SK-N-DZ (cell line): Measurements from ENCODE around the gene ZDHHC6. TPM values are rescaled to one million over a fixed set of nuclear protein-coding genes. Genes with fewer than 3 reads are reported as not detected.
"Not testable (repeated sequence)": the region's sequence is repeated elsewhere in the genome, so short reads cannot be mapped to it uniquely, and the experiment has no call there.

ENCODE experiments used
- DNase-seq: peaks from one replicate; pipeline ENCODE4 v3.0.0-alpha.2; 2015; ENCODE audit warnings: low spot score
- polyA plus RNA-seq, 2 experiments: library from polyadenylated mRNA; depleted of rRNA; stranded (reverse); fragments of >200 nt; gene quantifications; 2 replicates each; pipeline ENCODE4 v1.2.3, GENCODE V29; 2014

The ZDHHC6 gene
- 40.9 and 43.8 TPM in 2 replicates for polyA plus RNA-seq (2014; cell fraction: cytosol; rRNA removed)
- 220 and 254 TPM in 2 replicates for polyA plus RNA-seq (2014; cell fraction: nucleus; rRNA removed)

GRCh38 chr10:112446855-112447619, at the start of gene ZDHHC6, which contains the start of gene VTI1A:
Gene ZDHHC6 (minus strand): TSS chr10:112446914. CDS start chr10:112445436, 1,478 bp downstream.
Gene VTI1A (plus strand): TSS chr10:112447215. CDS start chr10:112447374, 159 bp downstream.
- DNase-seq: peak; percentile 88

- no peak for DNase-seq
Measured at GRCh38 chr10:112492736-112493135, 46.0 kb upstream of the ZDHHC6 start.

GRCh38 chr10:112491144-112491543, 44.4 kb upstream of the ZDHHC6 start:
- no peak for DNase-seq

GRCh38 chr10:112490545-112490944, 43.8 kb upstream of the ZDHHC6 start:
- peak; percentile 86 for DNase-seq

- DNase-seq: no peak
Measured at GRCh38 chr10:112487964-112488363, 41.2 kb upstream of the ZDHHC6 start.

- no peak for DNase-seq
Measured at GRCh38 chr10:112484399-112484798, 37.7 kb upstream of the ZDHHC6 start.

GRCh38 chr10:112481602-112482001, 34.9 kb upstream of the ZDHHC6 start:
- no peak for DNase-seq

GRCh38 chr10:112475575-112476218, 29.0 kb upstream of the ZDHHC6 start:
- DNase-seq: no peak

- peak; percentile 57 for DNase-seq
Measured at GRCh38 chr10:112471878-112472487, 25.3 kb upstream of the ZDHHC6 start.

GRCh38 chr10:112467541-112468075, 20.9 kb upstream of the ZDHHC6 start:
- DNase-seq: no peak

- no peak for DNase-seq
Measured at GRCh38 chr10:112466802-112467201, 20.1 kb upstream of the ZDHHC6 start.

- DNase-seq: no peak
Measured at GRCh38 chr10:112465299-112465883, 18.7 kb upstream of the ZDHHC6 start.

- not testable (repeated sequence) for DNase-seq
Measured at GRCh38 chr10:112464074-112464473, 17.4 kb upstream of the ZDHHC6 start.

GRCh38 chr10:112461029-112461887, 14.5 kb upstream of the ZDHHC6 start:
- no peak for DNase-seq

GRCh38 chr10:112460366-112460765, 13.7 kb upstream of the ZDHHC6 start:
- no peak for DNase-seq

GRCh38 chr10:112456533-112456932, 9.8 kb upstream of the ZDHHC6 start:
- DNase-seq: no peak

GRCh38 chr10:112454910-112455779, 8.4 kb upstream of the ZDHHC6 start:
- no peak for DNase-seq

- no peak for DNase-seq
Measured at GRCh38 chr10:112448888-112449287, 2.2 kb upstream of the ZDHHC6 start.

- DNase-seq: no peak
Measured at GRCh38 chr10:112447620-112447928, 860 bp upstream of the ZDHHC6 start.
